Astrocyte of the spinal cord (primary cell): ENCODE results near the gene SETD3.

Source experiments
- DNase-seq: peaks from one replicate; pipeline ENCODE4 v3.0.0; 2011; ENCODE audit warnings: low read depth, low spot score
- H3K4me3 ChIP-seq: 2 replicates; pipeline ENCODE4 v1.5.1; 2011; ENCODE audit warnings: low read depth, mild to moderate bottlenecking, low read length, moderate library complexity
- in situ Hi-C: cut with HindIII; loops from 2 replicates; pipeline ENCODE4 v1.10.0; 2017; ENCODE audit warnings: low sequenced_read_pairs
- TF ChIP-seq, protein P1 (sequence below): IDR thresholded peaks from 2 replicates; pipeline ENCODE4 v1.5.1; 2012; ENCODE audit warnings: low read depth, mild to moderate bottlenecking, low read length, inconsistent platforms

Gene SETD3

DNA sequence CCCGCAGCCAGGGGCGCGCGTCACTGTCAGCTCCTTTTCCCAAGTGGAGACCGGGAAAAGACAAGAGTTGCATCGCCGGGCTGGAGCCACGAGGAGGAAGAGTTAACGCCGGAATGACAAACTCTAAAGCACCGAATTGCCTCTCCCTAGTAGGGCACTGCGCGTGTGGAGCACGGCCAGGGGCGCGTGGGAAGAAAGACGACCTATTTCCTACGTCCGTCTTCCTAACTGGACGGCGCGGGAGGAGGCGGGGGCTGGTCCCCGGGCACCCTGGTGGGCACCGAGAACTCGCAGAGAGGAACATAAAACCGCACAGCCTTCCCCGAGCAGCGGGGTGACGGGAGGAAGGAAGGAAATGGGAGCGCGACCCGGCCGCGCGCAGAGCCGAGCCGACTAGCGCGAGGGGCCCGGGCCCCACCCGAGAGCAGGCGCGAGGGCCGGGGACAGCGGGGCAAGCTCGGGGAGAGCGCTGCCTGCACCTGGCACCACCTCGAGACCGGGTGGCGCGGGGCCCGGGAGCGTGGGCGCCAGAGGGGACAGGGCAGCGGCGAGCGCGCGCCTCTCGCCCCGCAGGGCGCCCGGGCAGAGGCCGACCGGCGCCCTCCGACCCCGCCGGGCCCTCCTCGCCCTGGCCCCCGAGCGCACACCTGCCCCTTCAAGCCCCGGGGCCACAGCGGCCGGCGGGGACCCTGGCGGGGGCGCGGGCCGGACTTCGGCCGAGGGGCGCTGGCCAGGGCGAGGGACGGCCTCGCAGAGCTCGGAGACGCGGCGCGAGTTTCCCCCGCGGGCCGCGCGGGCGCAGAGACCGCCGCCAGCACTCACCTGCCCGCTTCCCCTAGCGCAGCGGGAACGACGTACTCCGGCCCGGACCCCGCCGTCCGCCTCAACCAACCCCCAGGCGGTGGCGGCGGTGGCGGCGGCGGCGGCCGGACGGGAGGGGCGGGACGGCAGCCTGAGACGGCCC lies at the start of gene SETD3:
TSS of gene SETD3 (minus strand) at position 954 of the 964 bp plus-strand sequence. CDS start 15,054 bp downstream, outside the sequence.
- TF ChIP-seq, protein P1, sequence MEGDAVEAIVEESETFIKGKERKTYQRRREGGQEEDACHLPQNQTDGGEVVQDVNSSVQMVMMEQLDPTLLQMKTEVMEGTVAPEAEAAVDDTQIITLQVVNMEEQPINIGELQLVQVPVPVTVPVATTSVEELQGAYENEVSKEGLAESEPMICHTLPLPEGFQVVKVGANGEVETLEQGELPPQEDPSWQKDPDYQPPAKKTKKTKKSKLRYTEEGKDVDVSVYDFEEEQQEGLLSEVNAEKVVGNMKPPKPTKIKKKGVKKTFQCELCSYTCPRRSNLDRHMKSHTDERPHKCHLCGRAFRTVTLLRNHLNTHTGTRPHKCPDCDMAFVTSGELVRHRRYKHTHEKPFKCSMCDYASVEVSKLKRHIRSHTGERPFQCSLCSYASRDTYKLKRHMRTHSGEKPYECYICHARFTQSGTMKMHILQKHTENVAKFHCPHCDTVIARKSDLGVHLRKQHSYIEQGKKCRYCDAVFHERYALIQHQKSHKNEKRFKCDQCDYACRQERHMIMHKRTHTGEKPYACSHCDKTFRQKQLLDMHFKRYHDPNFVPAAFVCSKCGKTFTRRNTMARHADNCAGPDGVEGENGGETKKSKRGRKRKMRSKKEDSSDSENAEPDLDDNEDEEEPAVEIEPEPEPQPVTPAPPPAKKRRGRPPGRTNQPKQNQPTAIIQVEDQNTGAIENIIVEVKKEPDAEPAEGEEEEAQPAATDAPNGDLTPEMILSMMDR, result no peak
- H3K4me3 ChIP-seq, result peak within 1 kb of the TSS; percentile 94
- in situ Hi-C loops, result no loop called here

DNA sequence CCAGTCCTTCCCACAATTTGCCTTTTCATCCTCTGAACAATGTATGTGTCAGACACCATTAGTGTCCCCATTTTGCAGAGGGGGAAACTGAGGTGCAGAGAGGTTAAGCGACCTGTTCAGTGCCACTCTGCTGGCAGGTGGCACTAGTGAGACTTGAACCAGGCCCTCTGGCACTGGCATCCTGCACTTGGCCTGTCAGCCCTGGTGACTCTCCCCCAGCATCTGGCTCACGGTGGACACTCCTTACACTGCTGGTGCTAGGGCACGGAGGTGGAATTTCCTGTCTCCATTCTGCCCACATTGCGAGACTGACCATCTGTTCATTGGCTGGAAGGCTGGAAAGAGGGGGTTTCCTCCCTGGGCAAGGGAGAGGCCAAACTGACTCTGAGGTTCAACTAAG lies 49.2 kb upstream of the SETD3 start:
- in situ Hi-C loops, result no loop called here
- DNase-seq, result peak; percentile 15
- TF ChIP-seq, protein P1, result no peak
- H3K4me3 ChIP-seq, result no peak overlapping the region

More for the DNA sequence above, at the start of gene SETD3:
- peak; percentile 63 for DNase-seq

DNA sequence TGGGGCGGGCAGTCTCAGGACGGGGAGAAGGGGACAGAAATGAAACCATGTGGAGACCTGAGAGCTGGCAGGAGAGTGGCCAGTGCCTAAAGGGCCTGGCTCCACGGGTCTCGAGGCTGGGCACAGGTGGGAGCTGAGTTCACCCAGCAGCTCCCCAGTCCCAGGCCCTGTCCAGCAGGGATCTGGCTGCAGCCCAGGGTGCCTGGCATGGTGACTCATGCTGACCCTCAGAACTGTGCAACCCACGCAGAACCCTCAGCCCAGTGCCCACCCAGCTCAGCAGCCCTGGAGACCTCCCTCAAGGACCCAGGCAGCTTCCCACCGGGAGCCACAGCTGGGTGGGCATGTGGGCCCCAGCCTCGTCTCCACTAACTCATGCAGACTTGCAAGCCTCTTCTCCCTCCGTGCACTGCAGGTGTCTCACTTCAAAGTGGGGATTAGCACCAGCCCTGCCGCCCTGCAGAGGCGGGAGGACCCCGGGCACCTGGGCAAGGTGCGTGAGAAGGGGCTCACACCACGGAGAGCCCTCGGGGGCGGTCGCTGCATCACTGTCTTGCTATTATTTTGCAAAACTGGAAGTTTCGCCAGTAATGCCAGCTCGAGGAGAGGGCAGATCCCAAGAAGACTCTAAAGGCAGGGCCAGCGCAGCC lies 46.9 kb upstream of the SETD3 start:
- no peak overlapping the region for H3K4me3 ChIP-seq
- DNase-seq, result no peak
- in situ Hi-C loops, result no loop called here
- TF ChIP-seq, protein P1, result no peak

DNA sequence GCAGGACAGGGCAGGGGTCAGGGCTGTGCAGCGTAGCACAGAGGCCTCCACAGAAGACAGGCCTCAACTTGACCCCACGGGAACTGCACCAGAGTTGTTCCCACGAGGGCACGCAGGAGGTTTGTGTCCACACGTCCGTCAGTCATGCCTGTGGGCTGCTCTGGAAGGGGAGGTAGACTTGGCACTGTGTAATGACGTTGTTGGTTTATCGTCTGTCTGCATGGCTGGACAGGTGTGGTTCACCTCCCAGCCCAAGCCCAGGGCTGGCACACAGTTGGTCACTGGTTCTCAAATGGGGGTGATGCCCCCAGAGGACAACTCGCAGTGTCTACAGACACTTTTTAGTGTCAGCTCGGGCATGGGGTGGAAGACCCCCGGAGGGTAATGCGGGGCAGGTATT lies 46.4 kb upstream of the SETD3 start:
- DNase-seq, result no peak
- in situ Hi-C loops, result no loop called here
- TF ChIP-seq, protein P1, result no peak
- no peak overlapping the region for H3K4me3 ChIP-seq

DNA sequence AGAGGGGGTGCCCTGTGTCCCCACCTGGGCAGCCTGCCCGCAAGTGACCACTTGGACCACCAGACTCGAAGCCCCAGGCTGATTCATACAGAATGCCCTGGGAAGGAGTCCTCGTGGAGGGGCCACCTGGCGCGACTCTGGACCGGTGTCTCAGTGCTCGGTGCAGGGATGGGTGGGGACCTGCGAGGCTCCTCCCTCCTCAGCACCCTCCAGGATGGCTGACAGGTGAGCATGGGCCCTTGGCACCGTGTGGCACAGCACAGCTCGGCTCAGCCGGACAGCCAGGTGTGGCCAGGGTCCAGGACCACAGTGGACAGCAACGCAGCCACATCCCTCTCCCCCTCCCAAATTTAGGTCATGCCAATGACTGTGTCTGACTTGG lies 45.0 kb upstream of the SETD3 start:
- TF ChIP-seq, protein P1, result no peak
- no peak overlapping the region for H3K4me3 ChIP-seq
- in situ Hi-C loops, result no loop called here
- no peak for DNase-seq

DNA sequence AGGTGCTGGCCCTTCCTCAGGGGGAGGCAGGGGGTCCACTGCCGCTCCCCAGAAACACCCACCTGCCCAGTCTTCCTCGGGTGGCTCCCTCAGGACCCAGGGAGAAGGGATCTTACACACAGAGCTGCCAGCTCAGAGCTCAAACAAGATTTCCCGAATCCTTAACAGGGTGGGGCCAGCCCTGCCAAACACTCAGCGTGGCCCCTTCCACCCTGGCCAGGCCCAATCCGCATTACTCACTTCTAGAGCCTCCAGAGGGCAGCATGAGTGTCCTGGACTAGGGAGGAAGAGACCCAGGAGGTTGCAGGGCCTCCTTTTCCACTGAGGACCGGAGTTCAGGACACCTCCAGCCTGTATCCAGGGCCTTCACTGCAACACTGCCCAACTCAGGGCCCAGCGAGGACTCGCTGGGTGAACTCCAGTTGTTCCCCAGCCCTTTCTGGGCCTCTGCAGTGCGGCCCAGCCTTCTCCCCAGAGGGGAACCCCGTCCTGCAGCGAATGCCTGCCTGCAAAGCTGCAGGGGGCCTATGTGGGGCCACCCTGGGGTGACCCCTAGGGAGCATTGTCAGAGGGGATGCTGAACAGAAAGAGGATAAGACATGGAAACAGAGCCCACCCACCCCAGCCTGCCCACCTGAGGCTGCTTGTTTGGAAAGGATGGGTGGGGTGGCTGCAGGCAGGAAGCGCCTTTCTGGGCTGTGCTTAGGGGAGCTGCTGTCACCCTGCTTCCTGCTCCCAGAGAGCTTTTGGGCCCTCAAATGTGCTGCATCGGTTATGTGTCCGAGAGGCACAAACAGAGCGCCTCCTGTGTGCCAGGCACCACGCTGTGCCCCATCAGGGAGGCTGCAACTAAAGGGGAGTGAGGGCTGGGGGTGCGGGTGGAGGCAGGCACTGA lies 44.4 kb upstream of the SETD3 start:
- in situ Hi-C loops, result no loop called here
- DNase-seq, result peak; percentile 50
- H3K4me3 ChIP-seq, result no peak overlapping the region
- TF ChIP-seq, protein P1, result peak; percentile 51
